SH-SY5Y (cell line): Measurements from ENCODE around the gene FGF18.

Source experiments
- GATA2 ChIP-seq: IDR thresholded peaks from 2 replicates; pipeline ENCODE4 v1.6.1; 2011; ENCODE audit warnings: mild to moderate bottlenecking, low read depth, low read length
- GATA3 ChIP-seq: IDR thresholded peaks from 2 replicates; pipeline ENCODE4 v1.6.1; 2011; ENCODE audit warnings: low read depth, mild to moderate bottlenecking, low read length, moderate library complexity

DNA sequence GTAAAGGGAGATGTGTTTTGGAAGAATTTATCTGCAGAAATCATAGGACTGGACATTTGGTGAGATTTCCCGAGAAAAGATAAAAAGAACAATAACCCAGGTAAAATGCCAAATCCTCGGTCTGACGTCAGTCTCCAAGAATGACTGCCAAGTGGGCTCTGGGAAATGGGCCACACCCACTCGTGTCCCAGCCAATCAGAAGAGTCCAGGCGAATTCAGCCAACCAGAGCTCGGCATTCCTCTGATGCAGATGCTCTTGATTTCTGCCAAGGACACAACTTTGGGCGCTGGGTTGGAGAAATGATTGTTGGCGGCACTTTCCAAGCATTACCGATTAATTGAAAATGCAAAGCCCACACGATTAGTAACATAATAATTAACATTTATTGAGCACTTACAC, 73.3 kb downstream of the FGF18 start:
- TF ChIP-seq GATA3 (no peak), GATA2 (no peak)
